Placental epithelial cell (primary cell): ENCODE measurements around the gene PLBD2. TPM values are rescaled to one million over a fixed set of nuclear protein-coding genes. Genes with fewer than 3 reads are reported as not detected.

ENCODE experiments used
- total RNA-seq: library from RNA; depleted of rRNA; stranded (reverse); fragments of >200 nt; gene quantifications from 2 replicates; pipeline ENCODE4 v1.2.3, GENCODE V29; 2012

The PLBD2 gene, protein sequence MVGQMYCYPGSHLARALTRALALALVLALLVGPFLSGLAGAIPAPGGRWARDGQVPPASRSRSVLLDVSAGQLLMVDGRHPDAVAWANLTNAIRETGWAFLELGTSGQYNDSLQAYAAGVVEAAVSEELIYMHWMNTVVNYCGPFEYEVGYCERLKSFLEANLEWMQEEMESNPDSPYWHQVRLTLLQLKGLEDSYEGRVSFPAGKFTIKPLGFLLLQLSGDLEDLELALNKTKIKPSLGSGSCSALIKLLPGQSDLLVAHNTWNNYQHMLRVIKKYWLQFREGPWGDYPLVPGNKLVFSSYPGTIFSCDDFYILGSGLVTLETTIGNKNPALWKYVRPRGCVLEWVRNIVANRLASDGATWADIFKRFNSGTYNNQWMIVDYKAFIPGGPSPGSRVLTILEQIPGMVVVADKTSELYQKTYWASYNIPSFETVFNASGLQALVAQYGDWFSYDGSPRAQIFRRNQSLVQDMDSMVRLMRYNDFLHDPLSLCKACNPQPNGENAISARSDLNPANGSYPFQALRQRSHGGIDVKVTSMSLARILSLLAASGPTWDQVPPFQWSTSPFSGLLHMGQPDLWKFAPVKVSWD
- 20.8 and 31.0 TPM in 2 replicates for total RNA-seq

DNA sequence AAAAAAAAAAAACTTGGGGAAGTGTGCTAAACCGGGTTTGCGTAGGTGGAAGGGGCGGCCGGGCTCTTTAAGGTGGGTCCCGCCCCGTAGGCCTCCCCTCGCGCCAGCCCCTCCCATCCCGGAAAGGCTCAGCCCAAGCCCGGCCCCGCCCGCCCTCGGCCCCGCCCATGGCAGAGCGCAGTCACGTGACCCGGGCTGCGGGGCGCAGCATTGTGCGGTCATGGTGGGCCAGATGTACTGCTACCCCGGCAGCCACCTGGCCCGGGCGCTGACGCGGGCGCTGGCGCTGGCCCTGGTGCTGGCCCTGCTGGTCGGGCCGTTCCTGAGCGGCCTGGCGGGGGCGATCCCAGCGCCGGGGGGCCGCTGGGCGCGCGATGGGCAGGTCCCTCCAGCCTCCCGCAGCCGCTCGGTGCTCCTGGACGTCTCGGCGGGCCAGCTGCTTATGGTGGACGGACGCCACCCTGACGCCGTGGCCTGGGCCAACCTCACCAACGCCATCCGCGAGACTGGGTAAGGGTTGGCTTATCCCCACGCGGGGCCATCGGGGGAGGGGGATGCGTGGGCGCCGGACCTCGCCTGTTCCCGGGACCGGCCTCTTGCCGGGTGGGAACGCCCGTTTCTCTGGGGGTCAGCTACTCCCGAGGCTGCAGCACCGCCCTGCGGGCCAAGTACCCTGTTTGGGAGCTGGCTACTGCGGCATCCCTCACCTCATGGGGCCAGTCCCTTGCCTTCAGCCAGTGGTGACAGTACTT lies at the start of gene PLBD2:
PLBD2 (plus strand) TSS at position 207 of the 752 bp plus-strand sequence; CDS start at position 221, 14 bp downstream.

DNA sequence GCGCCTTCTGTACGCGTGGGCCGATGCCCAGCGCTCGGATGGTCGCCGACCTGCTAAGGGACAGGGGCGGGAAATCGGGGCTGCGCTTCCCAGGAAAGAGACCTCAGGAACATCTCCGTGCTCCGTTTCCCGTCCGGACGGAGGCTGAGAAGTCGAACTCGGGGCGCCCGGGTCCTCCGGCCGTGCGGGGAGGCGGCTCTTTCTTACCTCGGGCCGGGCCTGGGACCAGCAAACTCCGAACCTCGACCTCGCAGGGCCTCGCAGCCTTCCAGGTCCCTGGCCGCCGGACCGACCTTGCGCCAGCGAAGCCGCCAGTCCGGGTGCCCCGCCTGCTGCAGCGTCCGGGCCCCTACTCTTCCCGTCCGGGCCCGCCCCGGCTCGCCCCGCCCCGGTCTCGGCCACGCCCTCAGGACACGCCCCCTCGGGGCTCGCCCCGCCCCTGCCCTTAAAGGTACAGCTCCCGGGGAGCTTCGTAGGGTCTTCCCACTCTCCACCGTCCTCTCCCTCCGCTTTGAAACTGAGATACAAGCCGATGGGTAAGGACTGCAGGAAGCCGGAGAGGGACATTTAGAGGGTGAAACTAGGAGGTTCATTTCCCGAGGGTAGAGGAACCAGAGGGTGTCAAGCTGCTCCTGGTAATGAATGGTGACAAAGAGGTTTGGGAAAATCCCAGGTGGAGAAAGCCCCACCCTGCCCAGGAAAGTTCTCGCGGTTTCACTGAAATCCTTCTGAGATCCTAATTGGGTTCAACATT lies 23.4 kb upstream of the PLBD2 start, which contains the start of gene SLC8B1:
SLC8B1 (minus strand) TSS at position 324 of the 754 bp plus-strand sequence. CDS start 2,231 bp downstream, outside the sequence.

DNA sequence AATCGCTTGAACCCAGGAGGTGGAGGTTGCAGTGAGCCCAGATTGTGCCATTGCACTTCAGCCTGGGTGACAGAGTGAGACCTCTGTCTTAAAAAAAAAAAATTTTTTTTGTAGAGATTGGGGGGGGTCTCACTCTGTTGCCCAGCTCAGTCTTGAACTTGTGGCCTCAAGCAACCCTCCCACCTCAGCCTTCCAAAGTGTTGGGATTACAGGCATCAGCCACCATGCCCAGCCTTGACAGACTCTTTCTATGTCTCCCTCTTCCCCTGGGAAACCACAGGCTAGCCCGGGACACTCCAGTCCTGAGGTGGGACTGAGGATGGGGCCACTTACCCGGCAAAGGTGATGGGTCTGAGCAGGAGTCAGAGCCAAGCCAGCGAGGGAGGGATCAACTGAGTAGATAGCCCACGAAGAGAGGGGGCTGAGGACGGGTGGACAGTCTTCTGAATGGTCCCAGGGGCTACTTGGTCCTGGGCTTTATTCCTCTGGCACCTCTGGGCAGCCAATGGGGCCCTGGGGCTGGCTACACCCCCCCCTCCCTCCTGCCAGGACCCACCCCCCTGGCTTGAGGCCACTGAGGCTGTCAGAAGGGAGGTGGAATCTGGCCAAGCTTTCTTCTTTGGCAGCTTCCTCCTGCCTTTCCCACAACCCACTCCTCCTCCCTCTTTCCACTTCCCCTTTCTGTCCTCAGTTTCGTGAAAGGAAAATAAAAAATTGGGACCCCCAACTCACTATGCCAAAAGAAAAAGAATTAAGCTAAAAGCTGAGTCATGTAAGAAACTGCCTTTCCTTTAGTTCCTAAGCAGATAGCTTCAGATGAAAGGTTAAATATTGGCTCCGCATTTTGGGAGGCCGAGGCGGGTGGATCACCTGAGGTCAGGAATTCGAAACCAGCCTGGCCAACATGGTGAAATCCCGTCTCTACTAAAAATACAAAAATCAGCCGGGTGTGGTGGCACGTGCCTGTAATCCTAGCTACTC lies 45.3 kb downstream of the PLBD2 start, which contains the start of gene SDS:
SDS (minus strand) TSS at position 453 of the 981 bp plus-strand sequence. CDS start 4,179 bp downstream, outside the sequence.

DNA sequence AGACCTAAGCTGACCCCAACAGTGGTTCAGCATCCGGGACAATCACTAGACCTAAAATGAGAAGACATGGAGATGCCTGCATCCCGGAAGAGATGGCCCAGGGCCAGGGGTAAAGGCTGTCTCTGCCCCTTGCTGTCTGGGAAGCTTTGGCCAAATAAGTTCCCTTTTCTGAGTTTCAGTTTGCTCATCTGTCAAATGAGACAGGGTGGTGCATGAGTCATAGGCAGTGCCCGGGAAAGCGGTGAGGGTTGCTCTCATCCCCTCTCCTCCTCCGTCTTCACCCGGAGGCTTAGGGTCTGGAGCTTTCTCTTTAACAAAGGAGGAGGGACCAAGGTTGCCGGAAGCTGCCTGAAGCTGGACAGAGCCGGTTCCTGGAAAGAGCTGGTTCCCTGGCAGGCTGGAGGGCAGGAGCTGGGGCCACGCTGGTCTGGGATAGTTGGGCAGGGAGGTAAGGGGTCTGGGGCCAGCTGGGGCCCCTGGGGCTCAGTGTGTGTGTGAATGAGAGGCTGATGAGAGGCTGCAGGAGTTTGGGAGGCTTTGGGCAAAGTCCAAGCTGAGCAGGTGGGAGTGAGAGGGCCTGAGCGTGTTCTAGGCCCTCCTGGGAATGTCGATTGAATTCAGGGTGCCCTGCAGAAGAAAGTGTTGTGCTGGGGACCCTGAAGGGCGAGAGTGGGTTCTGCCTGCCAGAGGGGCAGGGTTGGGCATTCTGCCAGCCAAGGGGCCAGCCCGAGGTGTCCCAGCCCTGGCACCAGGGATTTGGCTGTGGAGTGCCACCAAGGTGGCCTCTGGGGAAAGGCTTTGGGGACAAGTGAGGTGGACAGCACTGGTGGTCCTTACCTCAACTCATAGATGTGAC lies 63.9 kb downstream of the PLBD2 start, which contains the start of gene SDSL:
SDSL (plus strand) TSS at position 351 of the 856 bp plus-strand sequence. CDS start 5,603 bp downstream, outside the sequence.

Other genes starting within 250 kb of the PLBD2 start
- 0.33 and 0.39 TPM in 2 replicates for gene RASAL1, start 222.8 kb upstream of the PLBD2 start, total RNA-seq
- not detected in 2 replicates for gene CFAP73, start 208.9 kb upstream of the PLBD2 start, total RNA-seq
- 44.0 and 53.5 TPM in 2 replicates for gene DDX54, start 173.1 kb upstream of the PLBD2 start, total RNA-seq
- gene RITA1, start 172.9 kb upstream of the PLBD2 start, total RNA-seq, result 11.4 and 20.4 TPM in 2 replicates
- gene TPCN1, start 137.1 kb upstream of the PLBD2 start, total RNA-seq, result 14.4 and 29.4 TPM in 2 replicates
- gene SLC8B1, start 23.5 kb upstream of the PLBD2 start, total RNA-seq, result 13.4 and 19.6 TPM in 2 replicates
- not detected in 2 replicates for gene SDS, start 45.3 kb downstream of the PLBD2 start, total RNA-seq
- 4.9 and 5.1 TPM in 2 replicates for gene SDSL, start 63.8 kb downstream of the PLBD2 start, total RNA-seq
- gene LHX5, start 113.3 kb downstream of the PLBD2 start, total RNA-seq, result under 0.01 and 1.2 TPM in 2 replicates